Sigmoid colon (tissue), 3 donors: ENCODE data around the gene SH3RF3.

ENCODE experiments used
- CTCF ChIP-seq, 4 experiments: fragments of 450-650 bp in 3 of 4; fragments of 200-600 bp in 1 of 4; IDR thresholded peaks; one replicate each; pipeline ENCODE4 v1.5.1; 2016 to 2019; ENCODE audit warnings: antibody characterized with exemption in 4 of 4, mild to moderate bottlenecking in 3 of 4, moderate library complexity in 2 of 4
- POLR2A ChIP-seq, 2 donors: fragments of 450-650 bp; IDR thresholded peaks; one replicate each; pipeline ENCODE4 v1.6.1; 2016; ENCODE audit warnings: antibody characterized with exemption in 2 of 2, mild to moderate bottlenecking in 2 of 2, moderate library complexity in 2 of 2

GRCh38 chr2:109375656-109376055 lies 246.7 kb downstream of the SH3RF3 start:
- TF ChIP-seq CTCF (IDR thresholded peaks at IDR 0.05) (no peak), POLR2A (IDR thresholded peaks at IDR 0.05) (no peak)
